OCI-LY3 (cell line): ENCODE measurements around the gene TBC1D8.

ENCODE experiments used
- CTCF ChIP-seq: fragments of 200-600, 300-600 bp; sonication (generic); IDR thresholded peaks from 2 replicates; pipeline ENCODE4 v1.5.1; 2014; ENCODE audit warnings: antibody characterized with exemption, low read length, low read depth
- EZH2phosphoT487 ChIP-seq: fragments of 200-600 bp; shearing (Covaris generic); IDR thresholded peaks from 2 replicates; pipeline ENCODE4 v1.6.1; 2018; ENCODE audit warnings: antibody characterized with exemption, mixed run types, low read depth

- no peak for TF ChIP-seq CTCF
- no peak for TF ChIP-seq EZH2phosphoT487
Measured at GRCh38 chr2:101164021-101164420, 12.8 kb upstream of the TBC1D8 start.
